PC-3 (cell line): ENCODE measurements around the gene CAPN10. TPM values are rescaled to one million over a fixed set of nuclear protein-coding genes. Genes with fewer than 3 reads are reported as not detected.

Experiments used
- ATAC-seq: fragments of 200-7000 bp; cut with Tn5 transposase; 2 replicates; pipeline ENCODE4 v1.9.1; 2020; ENCODE audit warnings: mild to moderate bottlenecking, moderate library complexity
- BruUV-seq: library from RNA; stranded (reverse); fragments of 400-500 nt; replicated peaks from 2 replicates; lab custom pipeline; 2021; lab: Mats Ljungman, UMichigan
- CTCF ChIA-PET: fragments of 300-600 bp; sonication (Branson Sonifier 250); formaldehyde crosslinking; loops from one replicate; lab custom pipeline; 2022; ENCODE audit warnings: antibody characterized with exemption; lab: Charles Lee
- POLR2A ChIA-PET: fragments of 300-600 bp; sonication (Branson Sonifier 250); formaldehyde crosslinking; loops from one replicate; lab custom pipeline; 2022; ENCODE audit warnings: antibody characterized with exemption; ENCODE audit not compliant: unreplicated experiment; lab: Charles Lee
- DNase-seq: peaks from one replicate; pipeline ENCODE4 v3.0.0-alpha.2; 2015
- H2AFZ ChIP-seq: fragments of 300-600 bp; sonication (generic); 2 replicates; pipeline ENCODE4 v1.6.0; 2016; ENCODE audit warnings: antibody characterized with exemption, low read length
- H3F3A ChIP-seq: fragments of 300-600 bp; sonication (generic); one replicate; pipeline ENCODE4 v1.6.0; 2017; ENCODE audit warnings: antibody characterized with exemption, low read length, control low read depth, mild to moderate bottlenecking; ENCODE audit not compliant: unreplicated experiment
- H3K27ac ChIP-seq: fragments of 300-600 bp; sonication (generic); 2 replicates; pipeline ENCODE4 v1.5.1; 2016; ENCODE audit warnings: mild to moderate bottlenecking, low read length
- H3K27me3 ChIP-seq: fragments of 300-600 bp; sonication (generic); 2 replicates; pipeline ENCODE4 v1.6.1; 2016; ENCODE audit warnings: low read length, mixed read lengths
- H3K36me3 ChIP-seq: fragments of 300-600 bp; sonication (generic); 2 replicates; pipeline ENCODE4 v1.6.1; 2016; ENCODE audit warnings: low read depth, mixed run types, low read length, mixed read lengths
- H3K4me1 ChIP-seq: fragments of 300-600 bp; sonication (generic); 2 replicates; pipeline ENCODE4 v1.5.1; 2016; ENCODE audit warnings: low read length; ENCODE audit not compliant: insufficient read depth
- H3K4me2 ChIP-seq: fragments of 300-600 bp; sonication (generic); 2 replicates; pipeline ENCODE4 v1.6.0; 2016; ENCODE audit warnings: low read length
- H3K4me3 ChIP-seq: fragments of 300-600 bp; sonication (generic); 2 replicates; pipeline ENCODE4 v1.5.1; 2016; ENCODE audit warnings: mild to moderate bottlenecking, low read length, mixed read lengths
- H3K79me2 ChIP-seq: fragments of 300-600 bp; sonication (generic); 2 replicates; pipeline ENCODE4 v1.6.1; 2017; ENCODE audit warnings: low read length, mixed read lengths
- H3K9ac ChIP-seq: fragments of 300-600 bp; sonication (generic); 2 replicates; pipeline ENCODE4 v1.6.0; 2016; ENCODE audit warnings: mild to moderate bottlenecking, low read length
- H3K9me2 ChIP-seq: fragments of 300-600 bp; sonication (generic); replicated peaks from 2 replicates; pipeline ENCODE4 v1.6.1; 2016; ENCODE audit warnings: mixed run types, low read length, mixed read lengths
- H3K9me3 ChIP-seq: fragments of 300-600 bp; sonication (generic); 2 replicates; pipeline ENCODE4 v1.6.1; 2016; ENCODE audit warnings: low read length, mixed read lengths
- H4K20me1 ChIP-seq: fragments of 300-600 bp; sonication (generic); 2 replicates; pipeline ENCODE4 v1.6.1; 2016; ENCODE audit warnings: low read length, mixed read lengths
- CTCF ChIP-seq: fragments of 300-600 bp; sonication (generic); conservative IDR thresholded peaks from 2 replicates; pipeline ENCODE4 v1.5.1; 2017; ENCODE audit warnings: antibody characterized with exemption, low read depth, mild to moderate bottlenecking, low read length
- EZH2 ChIP-seq: fragments of 300-600 bp; sonication (generic); IDR thresholded peaks from one replicate; pipeline ENCODE4 v1.6.1; 2017; ENCODE audit warnings: antibody characterized with exemption, mild to moderate bottlenecking, low read length; ENCODE audit not compliant: unreplicated experiment
- EZH2phosphoT487 ChIP-seq: fragments of 300-600 bp; sonication (generic); IDR thresholded peaks from 2 replicates; pipeline ENCODE4 v1.6.1; 2018; ENCODE audit warnings: mild to moderate bottlenecking, antibody characterized with exemption, low read length, borderline replicate concordance
- intact Hi-C: fragments of 100-400 bp; cut with micrococcal nuclease; formaldehyde crosslinking; loops from 2 replicates; pipeline ENCODE4 v1.9.0; 2023
- total RNA-seq: library from RNA; depleted of rRNA; stranded (reverse); fragments of >200 nt; gene quantifications from 2 replicates; pipeline ENCODE4 v1.2.3, GENCODE V29; 2014

Gene CAPN10
- total RNA-seq, 1 experiment from 2014 or later: 32.2 TPM

- Histone ChIP-seq H3K9ac (no peak overlapping the region), H3K4me2 (no peak overlapping the region), H3K4me1 (peaks cover 4% of the 10 kb centered on the region; the same call in 1 of the 2 replicates), H2AFZ (no peak overlapping the region), H3K4me3 (no peak overlapping the region), H3K9me2 (no peaks in the 10 kb centered on the region), H3K36me3 (no peaks in the 10 kb centered on the region), H3F3A (no peaks in the 10 kb centered on the region), H4K20me1 (peaks cover 4% of the 10 kb centered on the region; the same call in 1 of the 2 replicates), H3K79me2 (peaks cover 44% of the 10 kb centered on the region), H3K27ac (no peak overlapping the region), H3K27me3 (no peaks in the 10 kb centered on the region), H3K9me3 (no peaks in the 10 kb centered on the region)
- ATAC-seq (no peak), DNase-seq (no peak)
- TF ChIP-seq EZH2phosphoT487 (no peak), EZH2 (no peak), CTCF (no peak)
- no TSS peak for BruUV-seq
- intact Hi-C loops: no loop called here
- ChIA-PET POLR2A (no interaction called here), CTCF (no interaction called here)
Measured at GRCh38 chr2:240593026-240593702, 6.6 kb downstream of the CAPN10 start.

GRCh38 chr2:240593703-240594451 is 7.3 kb downstream of the CAPN10 start:
- no peak overlapping the region for H2AFZ ChIP-seq
- no peaks in the 10 kb centered on the region for H3K9me3 ChIP-seq
- H3K4me2 ChIP-seq: no peak overlapping the region
- intact Hi-C loops: no loop called here
- no peaks in the 10 kb centered on the region for H3K9me2 ChIP-seq
- ChIA-PET POLR2A (interaction anchor here (0.8 kb wide), 1 partner anchor 29 kb away, joined by 3 read pairs; no protein-coding TSS in a partner anchor), CTCF (no interaction called here)
- DNase-seq (no peak), ATAC-seq (no peak)
- BruUV-seq: no TSS peak
- no peak overlapping the region for H3K9ac ChIP-seq
- TF ChIP-seq EZH2phosphoT487: no peak
- TF ChIP-seq EZH2: no peak
- TF ChIP-seq CTCF: no peak
- no peaks in the 10 kb centered on the region for H3K36me3 ChIP-seq
- no peaks in the 10 kb centered on the region for H3K27me3 ChIP-seq
- no peak overlapping the region for H3K27ac ChIP-seq
- no peak overlapping the region for H3K4me3 ChIP-seq
- H3K4me1 ChIP-seq: no peaks in the 10 kb centered on the region
- H3F3A ChIP-seq: no peaks in the 10 kb centered on the region
- no peaks in the 10 kb centered on the region for H4K20me1 ChIP-seq
- H3K79me2 ChIP-seq: peaks cover 36% of the 10 kb centered on the region
